Hematopoietic multipotent progenitor cell (in vitro differentiated cells): Measurements from ENCODE around the gene STUB1. TPM values are rescaled to one million over a fixed set of nuclear protein-coding genes. Genes with fewer than 3 reads are reported as not detected.
"Not testable (repeated sequence)": the region's sequence is repeated elsewhere in the genome, so short reads cannot be mapped to it uniquely, and the experiment has no call there.

Experiments used
- DNase-seq, 3 donors: peaks; one replicate each; pipeline ENCODE4 v3.0.0-alpha.2; 2011 to 2015; ENCODE audit warnings: low read depth in 2 of 3, low spot score in 2 of 3
- total RNA-seq: library from RNA; depleted of rRNA; stranded (reverse); fragments of >200 nt; gene quantifications from one replicate; pipeline ENCODE4 v1.2.3, GENCODE V29; 2012

Gene STUB1
- total RNA-seq, 1 donor: 73.2 TPM

DNA sequence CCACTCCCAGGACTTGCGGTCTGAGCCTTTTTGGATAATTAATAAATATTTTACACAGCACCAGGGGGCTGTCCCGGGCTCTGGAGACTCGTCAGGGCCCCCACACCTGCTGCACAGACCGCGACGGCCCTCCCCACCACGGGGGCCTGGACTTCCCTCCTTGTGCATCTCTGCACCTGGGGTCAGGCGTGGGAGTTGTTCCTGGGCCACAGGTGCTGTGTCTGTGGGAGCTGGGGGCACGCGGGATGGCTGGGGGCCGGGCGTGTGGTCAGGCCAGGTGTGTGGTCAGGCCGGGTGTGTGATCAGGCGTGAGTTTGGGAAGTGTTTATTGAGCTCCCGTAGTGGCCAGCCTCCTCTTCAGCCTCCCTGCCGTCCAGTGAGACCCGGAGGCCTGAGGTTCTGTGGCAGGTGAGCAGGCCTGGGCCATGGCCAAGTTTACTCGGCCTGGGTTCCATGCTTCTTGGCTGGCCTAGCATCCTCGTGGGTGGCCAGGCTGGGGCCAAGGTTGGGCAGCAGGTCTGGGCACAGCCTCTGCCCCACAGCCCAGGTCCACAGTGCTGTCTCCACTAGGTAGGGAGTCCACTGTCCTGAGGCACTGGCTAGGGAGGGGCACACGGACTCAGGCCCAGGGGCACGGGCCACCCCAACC, 1.9 kb upstream of the STUB1 start:
- DNase-seq: no peak

DNA sequence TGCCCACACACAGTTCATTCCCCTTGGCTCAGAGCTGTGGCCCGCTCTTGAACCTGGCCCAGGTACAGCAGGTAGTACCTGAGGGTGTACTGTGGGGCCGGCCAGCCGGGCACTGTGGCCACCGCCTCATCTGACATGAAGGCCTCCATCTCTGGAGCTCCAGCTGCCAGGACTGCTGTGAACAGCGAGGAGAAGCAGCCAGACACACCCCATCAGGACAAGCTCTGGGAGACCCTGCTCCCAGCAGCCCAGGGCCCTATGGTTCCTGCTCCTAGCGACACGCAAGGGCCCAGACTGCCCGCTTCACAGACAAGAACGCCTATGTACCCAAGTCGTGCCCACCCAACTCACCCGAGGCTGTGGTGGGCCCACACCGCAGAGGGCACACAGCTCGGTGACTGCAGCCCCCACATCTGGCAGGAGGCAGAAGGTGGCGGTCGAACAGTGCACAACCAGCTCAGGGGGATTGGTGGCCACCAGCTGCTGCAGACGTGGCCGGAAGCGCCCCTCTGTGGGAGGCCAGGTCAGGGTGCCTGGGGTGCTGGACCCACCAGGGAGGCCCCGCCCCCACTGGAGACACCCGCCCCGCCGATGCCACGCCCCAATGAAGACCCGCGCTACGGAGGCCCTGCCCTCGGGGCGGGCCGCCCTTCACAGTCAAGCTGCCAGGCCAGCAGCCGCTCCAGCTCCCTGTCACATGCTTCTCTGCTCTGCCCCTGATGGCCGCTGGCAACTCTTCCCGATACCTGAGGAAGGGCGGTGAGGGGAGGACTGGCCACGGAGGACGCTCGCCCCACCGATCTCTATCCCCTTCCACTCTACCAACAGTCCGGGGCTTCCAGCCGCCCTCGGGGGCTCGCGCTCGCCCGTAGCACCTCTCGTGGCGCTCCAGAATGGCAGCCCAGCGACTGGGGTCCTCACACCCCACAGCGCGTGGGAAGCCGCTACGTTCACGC, 1.1 kb upstream of the STUB1 start:
- peak in 2 of 3 donors; percentile 61 to 69 for DNase-seq

DNA sequence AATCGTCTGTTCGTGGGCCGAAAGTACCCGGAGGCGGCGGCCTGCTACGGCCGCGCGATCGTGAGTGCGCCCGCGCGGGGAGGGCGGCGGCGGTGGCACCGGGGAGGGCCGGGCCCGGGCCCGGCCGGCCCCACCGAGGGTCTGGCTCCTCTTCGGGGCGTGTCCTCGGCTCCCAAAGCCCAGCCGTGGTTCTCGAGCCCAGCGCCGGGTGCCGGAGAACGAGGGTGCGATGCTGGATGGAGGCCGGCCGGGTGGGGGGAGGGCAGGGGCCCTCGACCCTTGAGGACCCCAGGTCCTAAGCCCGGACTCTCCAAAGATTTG, 375 bp downstream of the STUB1 start:
- DNase-seq: no peak

DNA sequence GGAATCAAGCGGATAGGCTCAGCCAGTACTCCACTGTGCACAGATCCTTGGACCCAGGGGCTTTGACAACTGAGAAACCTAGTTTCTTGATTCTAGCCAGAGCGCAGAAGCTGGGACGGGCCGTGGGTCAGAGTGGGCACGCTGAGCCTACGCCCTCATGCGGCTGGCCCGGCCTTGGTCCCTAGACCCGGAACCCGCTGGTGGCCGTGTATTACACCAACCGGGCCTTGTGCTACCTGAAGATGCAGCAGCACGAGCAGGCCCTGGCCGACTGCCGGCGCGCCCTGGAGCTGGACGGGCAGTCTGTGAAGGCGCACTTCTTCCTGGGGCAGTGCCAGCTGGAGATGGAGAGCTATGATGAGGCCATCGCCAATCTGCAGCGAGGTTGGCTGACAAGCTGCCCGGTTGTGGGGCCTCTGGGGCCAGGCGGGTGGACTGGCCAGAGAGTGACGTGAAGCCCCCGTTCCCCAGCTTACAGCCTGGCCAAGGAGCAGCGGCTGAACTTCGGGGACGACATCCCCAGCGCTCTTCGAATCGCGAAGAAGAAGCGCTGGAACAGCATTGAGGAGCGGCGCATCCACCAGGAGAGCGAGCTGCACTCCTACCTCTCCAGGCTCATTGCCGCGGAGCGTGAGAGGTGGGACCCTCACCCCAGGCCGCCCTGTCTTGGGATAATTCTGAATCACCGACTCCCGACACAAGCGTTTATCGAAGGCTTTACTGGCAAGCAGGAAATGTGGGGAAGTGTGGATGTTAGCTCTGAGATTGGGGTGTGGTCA, 946 bp downstream of the STUB1 start:
- DNase-seq: no peak

DNA sequence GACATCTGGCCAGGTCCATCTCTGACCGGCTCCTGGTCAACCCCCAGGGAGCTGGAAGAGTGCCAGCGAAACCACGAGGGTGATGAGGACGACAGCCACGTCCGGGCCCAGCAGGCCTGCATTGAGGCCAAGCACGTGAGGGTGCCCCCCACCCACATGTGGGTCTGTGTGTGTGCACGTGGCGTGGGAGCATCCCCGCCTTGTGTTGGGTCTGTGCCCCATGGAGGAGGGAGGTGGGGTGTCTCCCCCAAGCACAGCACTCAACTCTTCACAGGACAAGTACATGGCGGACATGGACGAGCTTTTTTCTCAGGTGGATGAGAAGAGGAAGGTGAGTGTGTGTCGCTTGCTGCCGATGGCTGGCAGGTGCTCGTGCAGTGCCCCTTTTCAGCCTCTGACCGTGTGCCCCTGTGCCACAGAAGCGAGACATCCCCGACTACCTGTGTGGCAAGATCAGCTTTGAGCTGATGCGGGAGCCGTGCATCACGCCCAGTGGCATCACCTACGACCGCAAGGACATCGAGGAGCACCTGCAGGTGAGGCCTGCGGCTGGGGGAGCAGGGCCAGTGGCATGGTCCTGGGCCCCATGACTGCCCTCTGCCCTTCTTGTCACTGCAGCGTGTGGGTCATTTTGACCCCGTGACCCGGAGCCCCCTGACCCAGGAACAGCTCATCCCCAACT, 1.7 kb downstream of the STUB1 start:
- no peak for DNase-seq

DNA sequence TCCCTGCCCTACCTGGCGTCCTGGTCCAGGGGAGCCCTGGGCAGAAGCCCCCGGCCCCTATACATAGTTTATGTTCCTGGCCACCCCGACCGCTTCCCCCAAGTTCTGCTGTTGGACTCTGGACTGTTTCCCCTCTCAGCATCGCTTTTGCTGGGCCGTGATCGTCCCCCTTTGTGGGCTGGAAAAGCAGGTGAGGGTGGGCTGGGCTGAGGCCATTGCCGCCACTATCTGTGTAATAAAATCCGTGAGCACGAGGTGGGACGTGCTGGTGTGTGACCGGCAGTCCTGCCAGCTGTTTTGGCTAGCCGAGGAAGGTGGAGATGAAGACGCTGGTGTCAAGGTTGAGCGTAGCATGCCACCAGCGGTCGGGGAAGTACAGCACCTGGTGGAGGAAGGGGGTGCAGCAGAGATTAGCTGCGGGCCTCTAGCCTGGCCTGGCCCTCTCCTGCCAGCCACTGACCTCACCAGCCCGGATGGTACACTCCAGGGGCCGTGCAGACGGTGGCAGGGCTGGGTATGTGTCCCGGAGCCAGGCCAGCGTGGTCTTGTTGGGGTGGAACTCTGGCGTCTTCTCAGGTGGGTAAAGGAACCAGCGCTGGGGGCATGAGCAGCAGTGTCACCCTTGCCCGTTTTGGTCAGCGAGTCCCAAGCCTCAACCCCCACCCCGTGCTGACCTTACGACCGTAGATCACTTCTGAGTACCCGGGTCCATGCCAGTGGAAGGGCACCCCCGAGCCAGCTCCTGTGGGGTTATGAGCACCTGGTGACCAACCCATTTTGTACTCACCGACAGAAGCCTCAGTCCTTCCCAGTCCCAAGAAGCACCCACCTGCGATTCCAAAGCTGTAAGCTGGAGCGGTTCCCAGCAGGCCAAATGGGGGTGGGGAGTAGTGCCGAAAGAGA, 2.5 kb downstream of the STUB1 start:
- no peak for DNase-seq

DNA sequence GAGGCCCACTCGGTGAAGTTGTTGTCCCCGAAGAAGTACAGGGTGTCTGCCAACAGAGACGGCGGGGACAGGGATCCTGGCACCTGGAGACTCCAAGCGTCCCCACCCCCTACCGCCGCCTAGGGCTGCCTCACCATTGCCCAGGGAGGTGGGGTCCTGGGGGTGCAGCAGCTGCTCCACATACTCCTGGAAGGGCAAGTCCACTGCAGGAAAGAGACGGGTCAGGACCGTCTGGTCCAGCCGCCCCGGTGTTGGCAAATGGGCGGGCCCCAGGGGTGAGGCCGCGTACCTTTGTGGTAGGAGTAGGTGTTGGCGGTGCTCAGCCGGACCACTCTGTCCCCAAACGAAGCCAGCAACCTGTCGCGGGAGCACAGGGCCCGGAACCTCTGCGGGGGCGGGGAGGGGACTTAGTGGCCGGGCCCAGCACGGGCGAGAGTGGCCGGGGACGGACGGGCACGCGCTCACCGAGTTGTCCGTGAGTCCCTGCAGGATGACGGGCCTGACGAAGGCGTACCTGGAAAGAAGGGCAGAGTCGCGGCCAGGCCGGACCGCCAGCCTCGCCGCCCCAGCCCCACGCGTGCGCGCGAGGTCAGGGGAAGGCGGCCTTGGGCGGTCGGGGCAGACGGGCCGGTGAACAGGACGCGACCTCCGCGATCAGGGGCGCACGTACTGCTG, 3.3 kb downstream of the STUB1 start:
- DNase-seq: no peak

DNA sequence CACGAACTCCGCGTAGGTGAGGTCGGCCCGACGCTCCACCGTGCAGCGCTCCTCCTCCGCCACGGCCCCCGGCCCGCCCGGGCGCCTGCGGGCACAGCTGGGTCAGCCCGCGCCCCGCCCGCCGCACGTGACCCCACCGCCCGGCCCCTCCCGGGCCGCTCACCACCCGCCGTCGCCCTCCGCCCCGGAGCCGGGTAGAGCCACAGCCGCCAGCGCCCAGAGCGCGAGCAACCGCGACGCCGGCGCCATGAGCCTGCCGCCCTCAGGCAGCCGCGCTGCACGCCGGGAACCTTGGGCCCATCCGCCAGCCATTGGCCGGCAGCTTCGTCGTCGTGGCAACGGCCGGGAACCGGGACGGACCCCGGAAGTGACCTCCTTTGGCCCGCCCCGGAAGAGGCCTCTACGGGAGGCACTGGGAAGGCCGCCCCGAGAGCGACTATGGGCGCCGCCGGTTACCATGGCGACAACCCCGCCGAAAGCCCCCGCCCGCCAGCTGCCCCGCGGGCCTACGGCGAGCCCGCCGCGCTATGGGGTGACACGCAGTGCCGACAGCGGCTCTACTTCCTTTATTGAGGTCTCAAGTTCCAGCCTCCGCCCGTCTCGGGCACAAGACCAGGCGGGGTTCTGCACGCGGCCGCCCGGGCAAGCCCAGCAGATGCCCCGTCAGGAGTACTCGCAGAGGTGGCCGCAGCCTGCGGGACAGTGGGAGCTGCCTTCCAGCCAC, 4.0 kb downstream of the STUB1 start, which contains the start of gene JMJD8:
Gene JMJD8 (minus strand): TSS at position 264 of the 724 bp plus-strand sequence. CDS start 15 bp downstream, at position 249.
- peak; percentile 90 to 95 (median 93) for DNase-seq

DNA sequence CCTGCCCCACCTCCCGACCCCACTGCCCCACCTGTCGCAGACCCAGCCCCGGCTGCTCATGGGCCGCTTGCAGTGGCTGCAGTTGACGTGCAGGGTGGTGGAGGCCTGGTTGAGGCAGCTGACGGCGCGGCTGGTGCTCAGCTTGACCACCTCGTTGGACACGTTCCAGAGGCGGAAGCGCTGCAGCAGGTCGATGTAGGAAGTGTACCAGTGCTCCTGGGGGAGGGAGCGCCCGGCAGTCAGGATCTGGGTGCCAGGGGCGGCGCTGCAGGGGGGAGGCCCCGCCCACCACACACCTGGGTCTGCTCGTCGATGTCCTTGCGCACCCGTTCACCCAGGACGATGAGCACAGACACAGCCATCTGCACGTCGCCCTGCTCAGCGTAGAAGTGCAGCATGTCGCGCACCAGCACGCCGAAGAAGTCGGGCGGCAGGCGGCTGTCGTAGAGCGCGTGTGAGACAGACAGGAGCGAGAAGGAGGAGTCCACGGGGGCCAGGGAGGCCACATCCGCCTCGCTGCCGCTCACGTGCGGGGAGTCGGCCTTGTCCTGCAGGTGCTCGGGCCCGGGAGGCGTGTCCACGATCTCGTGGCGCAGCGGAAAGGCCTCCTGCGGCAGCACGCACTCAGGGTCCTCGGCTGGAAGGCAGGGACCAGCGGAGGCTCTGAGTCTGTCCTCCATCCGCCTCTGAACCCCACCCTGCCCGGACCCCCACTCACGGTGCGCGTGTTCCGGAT, 4.9 kb downstream of the STUB1 start:
- no peak for DNase-seq

DNA sequence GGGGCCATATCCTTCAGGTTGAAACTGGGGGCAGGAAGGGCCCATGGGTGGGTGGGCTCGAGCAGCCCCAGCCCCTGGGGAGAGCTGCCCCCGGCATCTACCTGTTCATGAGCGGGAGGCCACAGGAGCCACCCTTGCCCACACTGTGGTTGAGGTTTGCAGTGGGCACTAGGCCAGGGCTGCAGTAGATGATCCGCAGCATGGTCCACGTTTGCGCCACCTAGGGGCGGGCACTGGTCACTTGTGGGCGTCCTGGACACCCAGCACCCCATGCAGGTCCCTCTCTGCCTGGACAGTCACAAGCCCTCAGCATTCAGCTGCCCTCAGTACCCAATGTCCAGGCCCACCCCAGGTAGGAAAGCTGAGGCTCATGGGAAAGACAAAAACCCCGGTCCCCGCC, 5.8 kb downstream of the STUB1 start:
- DNase-seq: peak in 1 of 3 donors; percentile 22

DNA sequence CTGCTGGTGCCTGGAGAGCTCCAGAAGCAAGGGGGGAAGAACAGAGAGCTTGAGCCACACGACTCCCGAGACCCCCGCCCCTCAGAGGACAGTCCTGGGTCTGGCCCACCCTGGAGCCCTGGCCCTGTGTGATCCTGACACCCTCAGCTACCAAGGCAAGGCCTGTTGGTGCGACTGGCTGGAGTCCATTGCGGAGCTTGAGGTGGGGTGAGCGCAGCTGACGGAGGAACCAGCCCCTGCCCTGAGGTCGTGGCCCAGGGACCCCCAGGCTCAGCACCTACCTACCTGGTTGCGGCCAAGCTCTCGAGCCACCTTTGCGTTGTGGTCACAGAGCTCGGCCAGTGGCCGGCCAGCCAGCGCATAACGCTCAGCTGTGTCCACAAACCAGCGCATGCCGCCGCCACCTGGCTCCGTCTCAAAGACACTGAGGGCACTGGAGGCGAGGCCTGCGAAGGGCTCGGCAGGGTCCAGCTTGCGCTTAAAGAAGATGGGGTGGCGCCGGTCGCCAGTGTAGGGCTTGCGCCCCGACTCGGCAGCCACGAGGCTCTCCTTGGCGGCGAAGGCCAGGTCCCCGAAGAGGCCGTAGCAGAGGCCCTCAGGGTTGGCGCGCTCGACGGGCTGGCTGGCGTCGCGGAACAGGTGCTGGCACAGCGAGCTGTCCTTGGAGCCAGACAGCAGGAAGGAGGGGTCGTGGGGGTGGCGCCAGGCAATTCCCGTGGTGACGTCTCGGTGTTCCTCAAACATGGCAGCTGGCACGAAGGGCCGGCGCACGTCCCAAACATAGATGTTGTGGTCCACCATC, 6.5 kb downstream of the STUB1 start:
- no peak for DNase-seq

DNA sequence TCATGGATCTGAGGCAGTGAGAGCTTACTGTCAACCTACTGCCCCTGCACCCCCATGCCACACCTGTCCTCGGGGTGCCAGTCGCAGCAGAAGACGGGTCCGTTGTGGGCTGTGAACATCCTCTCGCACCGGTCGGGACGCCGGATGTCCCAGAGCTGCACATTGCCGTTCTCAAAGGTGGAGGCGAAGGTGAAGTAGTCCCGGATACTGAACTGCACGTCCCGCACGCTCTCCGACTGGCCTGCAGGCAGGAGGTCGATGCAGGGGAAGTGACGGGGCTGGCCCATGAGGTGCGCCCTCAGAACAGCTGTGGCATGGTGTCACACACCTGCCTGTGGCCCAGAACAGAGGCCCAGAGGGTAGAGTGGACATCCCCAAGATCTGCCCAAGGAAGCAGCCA, 7.3 kb downstream of the STUB1 start:
- no peak for DNase-seq

DNA sequence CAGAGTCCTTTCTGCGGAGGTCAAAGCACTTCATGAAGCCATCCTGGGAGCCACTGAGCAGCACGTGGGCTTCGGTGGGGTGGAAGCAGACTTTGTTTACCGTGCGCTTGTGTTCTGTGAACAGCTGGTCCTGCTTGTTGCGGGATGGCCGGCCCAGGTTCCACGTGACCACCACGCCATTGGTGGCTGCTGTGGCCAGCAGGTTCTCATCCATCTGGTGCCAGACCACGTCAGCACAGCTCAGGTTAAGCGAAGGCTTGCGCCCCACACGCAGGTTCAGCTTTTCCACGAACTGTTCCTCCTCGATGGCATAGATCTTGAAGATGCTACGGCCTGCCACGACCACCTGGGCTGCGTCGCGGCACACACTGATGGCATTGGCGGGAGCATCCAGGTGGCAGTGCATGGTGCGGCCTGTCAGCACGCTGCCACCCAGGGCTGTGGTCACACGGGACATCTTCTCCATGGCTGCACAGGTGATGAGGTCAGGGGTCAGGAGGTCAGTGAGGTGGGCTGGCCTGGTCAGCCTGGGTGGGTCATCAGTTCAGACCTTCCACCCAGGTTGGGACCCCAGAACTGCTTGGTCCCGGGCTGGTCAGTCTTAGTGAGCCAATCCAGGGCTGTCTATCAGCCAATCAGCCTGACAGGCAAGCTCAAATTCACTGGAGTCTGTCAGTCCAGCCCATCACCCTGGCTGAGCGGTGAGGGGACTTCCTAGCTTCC, 9.1 kb downstream of the STUB1 start:
- DNase-seq: no peak

DNA sequence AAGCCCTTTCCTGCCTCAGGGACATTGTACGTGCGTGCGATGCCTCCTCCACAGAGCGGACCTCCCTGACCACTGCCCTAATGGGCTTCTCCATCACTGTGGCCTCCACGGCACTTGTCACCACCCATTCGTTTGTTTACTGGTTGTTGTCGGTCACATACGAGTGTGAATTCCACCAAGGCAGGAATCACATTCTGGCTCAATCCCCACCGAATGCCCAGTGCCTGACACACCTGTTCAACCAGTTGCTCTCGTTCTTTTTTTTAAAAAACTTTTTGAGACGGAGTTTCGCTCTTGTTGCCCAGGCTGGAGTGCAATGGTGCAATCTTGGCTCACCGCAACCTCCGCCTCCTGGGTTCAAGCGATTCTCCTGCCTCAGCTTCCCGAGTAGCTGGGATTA, 11.0 kb downstream of the STUB1 start:
- not testable (repeated sequence) for DNase-seq

DNA sequence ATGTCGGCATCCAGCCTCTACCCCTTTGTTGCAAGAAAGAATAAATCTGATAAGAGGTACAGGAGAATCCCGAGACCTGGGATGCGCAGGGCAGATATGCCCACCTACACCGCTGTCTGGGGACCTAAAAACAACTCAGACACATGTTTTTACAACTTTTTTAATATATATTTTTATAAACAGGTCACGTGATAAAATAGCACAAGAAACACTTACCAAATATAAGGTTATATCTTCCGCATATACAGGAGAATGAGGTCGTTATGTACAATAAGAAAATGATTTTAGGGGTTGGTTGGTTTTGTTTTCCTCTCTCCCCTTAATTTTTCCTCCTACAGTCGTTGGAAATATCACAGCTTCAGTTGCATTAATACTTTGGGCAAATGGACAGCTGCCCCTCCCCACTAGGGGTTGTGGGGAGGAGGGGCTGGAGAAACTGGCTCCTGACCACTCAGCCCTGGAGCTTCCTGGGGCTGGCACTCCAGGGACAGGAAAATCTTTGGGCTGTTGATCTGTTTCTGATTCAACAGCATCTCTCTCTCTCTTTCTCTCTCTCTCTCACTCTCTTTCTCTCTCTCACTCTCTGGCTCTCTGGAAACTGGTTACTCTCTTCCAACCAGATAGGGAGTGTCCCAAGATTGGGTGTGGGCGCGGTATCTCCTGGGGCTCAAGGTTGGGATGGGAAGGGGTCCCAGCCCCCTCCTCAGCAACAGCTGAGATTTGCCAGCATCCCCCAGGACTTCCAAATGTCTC, 12.3 kb downstream of the STUB1 start:
- no peak for DNase-seq

DNA sequence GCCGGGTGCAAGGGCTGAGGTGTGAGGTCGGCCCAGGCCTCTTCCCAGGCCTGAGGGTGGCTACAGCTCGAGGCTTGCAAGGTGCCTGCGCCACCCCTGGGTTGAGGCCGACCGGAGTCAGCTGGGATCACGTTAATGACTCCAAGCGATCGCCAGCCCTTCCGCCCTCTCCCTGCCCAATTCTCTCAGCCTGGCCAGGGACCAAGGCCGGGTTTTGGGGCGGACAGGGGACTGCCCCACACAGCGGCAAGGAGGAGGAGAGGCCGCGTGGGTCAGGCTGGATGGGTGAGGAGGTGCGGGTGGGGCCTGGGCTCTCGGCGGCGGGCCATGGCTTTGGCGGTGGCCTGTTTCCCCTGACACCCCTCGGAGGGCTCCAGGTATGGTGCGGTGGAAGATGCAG, 13.2 kb downstream of the STUB1 start:
- DNase-seq: no peak
